PC-3 (cell line): ENCODE data around the gene SPINT3.

Source experiments
- CTCF ChIP-seq: fragments of 300-600 bp; sonication (generic); conservative IDR thresholded peaks from 2 replicates; pipeline ENCODE4 v1.5.1; 2017; ENCODE audit warnings: antibody characterized with exemption, low read depth, mild to moderate bottlenecking, low read length
- EZH2phosphoT487 ChIP-seq: fragments of 300-600 bp; sonication (generic); IDR thresholded peaks from 2 replicates; pipeline ENCODE4 v1.6.1; 2018; ENCODE audit warnings: mild to moderate bottlenecking, antibody characterized with exemption, low read length, borderline replicate concordance

- TF ChIP-seq CTCF (no peak), EZH2phosphoT487 (no peak)
Observed at GRCh38 chr20:45495501-45495941, 19.9 kb downstream of the SPINT3 start.
